ENCODE data around the gene LY9. TPM values are rescaled to one million over a fixed set of nuclear protein-coding genes. Genes with fewer than 3 reads are reported as not detected.
"Not testable (repeated sequence)": the region's sequence is repeated elsewhere in the genome, so short reads cannot be mapped to it uniquely, and the experiment has no call there.

The LY9 gene
- polyA plus RNA-seq, 3 donors = 0.08 to 0.13 (median 0.11) TPM

DNA sequence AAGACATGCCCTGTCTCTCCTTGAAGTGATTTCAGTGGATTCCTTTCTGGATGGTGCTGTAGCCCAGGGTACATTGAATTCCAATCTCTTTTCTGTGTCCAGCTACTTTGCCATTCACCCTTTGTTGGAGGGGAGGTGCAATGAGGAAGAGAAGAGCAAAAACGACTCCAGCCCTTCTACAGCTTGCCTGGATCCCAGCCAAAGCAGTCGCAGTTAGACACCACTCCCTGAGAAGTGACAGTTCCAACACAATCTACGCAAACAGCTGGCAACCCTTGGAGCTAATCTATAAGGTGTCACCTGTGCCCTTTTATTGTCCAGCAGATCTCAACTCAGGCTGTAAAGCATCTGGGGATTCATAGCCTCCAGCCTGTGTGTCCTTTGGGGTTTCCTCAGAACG, 62.1 kb downstream of the LY9 start:
- no peak for DNase-seq (ENCODE audit: extremely low read depth in 1 of 11, low read depth in 9 of 11, low spot score in 4 of 11)

DNA sequence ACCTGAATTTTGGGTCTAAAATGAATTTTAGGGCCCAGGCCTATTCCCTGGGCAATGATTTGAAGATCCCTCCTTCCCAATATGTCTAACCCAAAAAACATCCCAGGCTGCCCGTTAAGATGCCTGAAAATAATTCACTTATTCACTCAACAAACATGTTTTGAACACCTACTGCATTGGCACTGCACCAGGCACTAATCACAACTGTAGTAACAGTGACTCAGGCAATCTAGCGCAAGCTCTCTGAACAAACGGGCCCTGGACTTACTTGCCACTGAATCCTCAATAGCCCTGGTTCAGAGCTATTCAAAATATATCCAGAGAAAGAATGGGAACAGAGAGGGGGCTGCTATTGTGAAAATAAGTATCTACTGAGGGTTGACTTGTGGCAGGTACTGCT, 62.5 kb downstream of the LY9 start:
- DNase-seq (ENCODE audit: extremely low read depth in 1 of 11, low read depth in 9 of 11, low spot score in 4 of 11) = no peak

DNA sequence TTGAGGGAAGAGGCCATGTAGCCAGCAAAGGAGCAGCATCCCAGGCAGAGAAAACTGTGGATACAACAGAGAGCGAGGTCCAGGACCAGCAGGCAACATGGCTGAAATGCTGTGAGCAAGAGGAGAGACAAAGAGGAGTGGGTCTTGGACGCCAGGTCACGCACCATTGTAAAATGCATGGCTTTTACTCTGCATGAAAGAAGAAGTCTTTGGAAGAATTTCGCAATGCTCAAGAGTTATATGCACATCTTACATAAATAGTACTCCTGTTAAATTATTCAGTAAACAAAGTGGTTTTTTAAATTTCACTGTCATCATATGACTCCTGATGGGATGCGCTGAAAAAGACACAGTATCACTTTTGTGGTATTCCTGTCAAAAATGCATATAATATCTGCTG, 63.2 kb downstream of the LY9 start:
- DNase-seq (ENCODE audit: extremely low read depth in 1 of 11, low read depth in 9 of 11, low spot score in 4 of 11) = no peak

DNA sequence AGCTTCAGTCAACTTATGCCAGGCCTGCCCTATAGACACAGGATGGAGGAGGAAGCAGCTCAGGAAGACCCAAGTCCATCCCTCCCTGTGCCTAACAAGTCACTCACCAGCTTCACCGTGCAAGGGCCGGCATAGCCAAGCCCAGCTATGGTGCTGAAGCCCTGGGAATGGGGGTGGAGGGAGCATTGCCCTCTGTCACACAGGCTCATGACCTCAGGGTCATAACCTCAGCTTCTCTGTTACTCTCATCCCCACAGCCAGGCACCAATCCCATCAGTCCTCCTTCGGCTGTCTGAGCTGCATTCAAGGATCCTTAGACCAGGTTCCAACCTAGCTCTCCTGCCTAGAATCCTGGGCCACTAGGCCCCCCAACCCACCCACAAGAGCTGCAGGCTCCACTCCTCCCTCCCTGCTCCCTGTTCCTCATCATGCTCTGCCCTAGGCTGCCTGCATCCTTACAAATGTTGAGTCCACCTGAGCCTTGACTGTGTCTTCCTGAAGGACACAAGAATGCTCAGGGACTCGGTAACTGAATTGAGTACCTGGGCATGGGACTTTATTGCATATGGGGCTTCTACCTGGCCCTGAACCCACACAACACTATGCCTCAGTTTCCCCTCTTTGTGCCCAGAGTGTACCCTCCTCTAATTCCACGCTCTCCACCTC, 65.0 kb downstream of the LY9 start:
- DNase-seq (ENCODE audit: extremely low read depth in 1 of 11, low read depth in 9 of 11, low spot score in 4 of 11) = no peak

DNA sequence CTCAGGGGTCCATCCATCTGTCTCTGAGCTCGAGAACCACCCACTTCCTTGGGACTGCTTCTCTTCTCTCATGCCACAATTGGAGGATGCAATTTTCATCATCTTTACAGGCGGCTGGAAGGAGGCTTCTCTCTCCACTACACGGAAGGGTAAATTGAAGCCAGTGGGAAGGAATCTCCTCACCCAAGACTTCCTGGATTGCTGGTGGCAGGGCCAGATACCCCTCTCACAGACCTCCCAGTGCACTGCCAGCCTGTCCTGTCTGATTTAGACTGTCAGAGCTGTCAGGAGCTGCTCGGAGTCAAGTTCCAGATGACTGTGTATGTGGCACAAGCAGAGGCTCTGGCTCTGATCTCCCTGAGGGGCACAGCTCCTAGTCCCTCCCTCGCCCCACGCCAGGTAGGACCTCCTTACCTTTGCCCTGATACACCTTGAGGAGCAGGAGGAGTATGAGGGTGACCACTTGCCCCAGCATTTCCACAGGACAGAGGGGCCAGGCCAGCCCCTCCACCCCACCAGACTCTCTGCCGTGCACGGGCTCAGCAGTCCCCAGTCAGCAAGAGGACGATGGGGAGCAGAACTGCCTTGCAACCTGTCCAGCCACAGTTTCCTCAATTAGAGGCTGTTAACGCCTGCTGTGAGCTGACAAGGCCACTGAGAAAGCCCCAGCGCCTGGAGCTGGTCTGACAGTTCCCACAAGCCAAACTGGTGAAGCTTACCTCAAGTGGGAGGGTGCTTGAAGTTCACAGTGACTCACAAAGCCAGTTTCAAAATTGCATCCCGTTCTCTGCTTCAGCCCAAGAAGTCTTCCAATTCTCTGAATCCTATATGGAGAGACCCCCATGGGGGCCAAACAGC, 66.5 kb downstream of the LY9 start, which contains the start of gene CD244:
TSS of gene CD244 (minus strand) at position 685 of the 858 bp plus-strand sequence. CDS start at position 475, 210 bp downstream.
- DNase-seq (ENCODE audit: extremely low read depth in 1 of 11, low read depth in 9 of 11, low spot score in 4 of 11) = no peak

DNA sequence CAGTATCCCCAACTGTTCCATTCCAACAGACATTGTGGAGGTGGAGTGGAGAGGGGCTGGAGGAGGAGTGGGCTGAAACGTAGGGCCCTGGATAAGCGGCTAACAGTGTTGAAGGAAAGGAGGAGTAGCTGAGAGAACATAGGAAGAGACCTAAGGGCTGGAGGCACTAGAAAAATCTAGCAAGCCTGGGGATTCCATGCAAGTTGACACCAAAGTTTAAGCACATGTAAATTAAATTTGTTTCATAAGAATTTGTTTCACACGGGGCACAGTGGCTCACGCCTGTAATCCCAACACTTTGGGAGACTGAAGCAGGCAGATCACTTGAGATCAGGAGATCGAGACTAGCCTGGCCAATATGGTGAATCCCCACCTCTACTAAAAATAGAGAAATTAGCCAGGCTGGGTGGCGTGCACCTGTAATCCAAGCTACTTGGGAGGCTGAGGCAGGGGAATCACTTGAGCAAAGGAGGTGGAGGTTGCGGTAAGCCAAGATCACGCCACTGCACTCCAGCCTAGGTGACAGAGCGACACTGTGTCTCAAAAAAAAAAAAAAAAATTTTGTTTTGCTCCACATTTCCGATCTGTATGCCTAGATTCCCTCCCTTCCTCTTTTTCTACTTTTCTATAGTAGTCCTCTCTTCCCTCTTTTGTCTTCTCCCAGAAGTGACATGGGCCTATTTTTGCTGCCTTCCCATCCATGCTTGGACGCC, 67.2 kb downstream of the LY9 start:
- DNase-seq (ENCODE audit: extremely low read depth in 1 of 11, low read depth in 9 of 11, low spot score in 4 of 11) = no peak

DNA sequence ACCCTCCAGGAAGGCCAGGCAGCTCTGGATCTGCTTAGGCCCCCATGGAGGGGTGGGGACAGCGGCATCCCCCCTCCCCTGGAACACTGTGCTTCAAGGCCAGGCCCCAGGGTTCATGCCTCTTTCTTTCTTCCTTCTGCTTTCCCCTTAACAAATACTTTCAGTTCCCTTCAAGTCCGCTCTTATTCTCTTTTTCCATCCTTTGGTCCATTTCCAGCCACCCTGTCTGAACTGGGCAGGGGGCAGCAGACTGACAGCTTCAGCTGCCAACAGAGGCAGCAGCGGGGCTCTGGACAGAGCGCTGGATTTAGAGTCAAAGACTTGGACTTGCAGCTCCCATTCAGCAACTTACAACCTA, 67.8 kb downstream of the LY9 start:
- no peak for DNase-seq (ENCODE audit: extremely low read depth in 1 of 11, low read depth in 9 of 11, low spot score in 4 of 11)

DNA sequence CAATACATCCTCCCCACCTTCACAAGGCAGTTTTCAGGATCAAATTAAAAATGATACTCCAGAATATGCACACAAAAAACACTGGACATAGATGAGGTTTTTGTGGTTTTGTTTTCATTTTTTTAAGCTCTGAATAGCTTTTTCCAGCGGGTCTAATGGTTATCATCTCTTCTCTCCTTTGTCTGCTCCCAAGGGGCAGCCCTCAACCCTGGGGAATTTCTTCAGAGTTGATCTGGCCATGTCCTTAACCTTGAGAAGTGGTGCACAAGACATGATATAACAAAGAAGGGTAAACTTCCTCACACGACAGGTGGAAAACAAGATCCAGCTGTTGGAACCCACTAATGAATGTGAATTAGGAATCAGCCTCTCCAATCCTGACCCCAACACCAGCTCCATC, 68.2 kb downstream of the LY9 start:
- no peak for DNase-seq (ENCODE audit: extremely low read depth in 1 of 11, low read depth in 9 of 11, low spot score in 4 of 11)

DNA sequence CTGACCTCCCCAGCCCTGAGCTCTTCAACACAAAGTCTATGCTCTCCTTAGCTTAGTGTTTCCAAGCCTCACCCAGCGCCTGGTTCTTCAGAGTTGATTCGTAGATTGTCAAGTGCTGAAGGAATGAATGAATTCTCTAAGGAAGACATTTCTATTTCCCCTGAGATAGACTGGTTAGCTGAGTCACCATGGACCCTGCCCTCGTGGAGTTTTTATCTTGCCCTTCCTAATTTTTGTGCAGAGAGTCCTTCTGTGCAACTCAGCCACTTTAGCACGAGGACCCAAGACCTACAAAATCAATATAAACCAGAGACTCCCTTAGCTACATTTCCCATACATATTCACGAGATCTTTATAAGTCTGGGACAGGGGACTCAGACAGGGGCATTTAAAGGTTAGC, 69.4 kb downstream of the LY9 start:
- DNase-seq (ENCODE audit: extremely low read depth in 1 of 11, low read depth in 9 of 11, low spot score in 4 of 11) = no peak

DNA sequence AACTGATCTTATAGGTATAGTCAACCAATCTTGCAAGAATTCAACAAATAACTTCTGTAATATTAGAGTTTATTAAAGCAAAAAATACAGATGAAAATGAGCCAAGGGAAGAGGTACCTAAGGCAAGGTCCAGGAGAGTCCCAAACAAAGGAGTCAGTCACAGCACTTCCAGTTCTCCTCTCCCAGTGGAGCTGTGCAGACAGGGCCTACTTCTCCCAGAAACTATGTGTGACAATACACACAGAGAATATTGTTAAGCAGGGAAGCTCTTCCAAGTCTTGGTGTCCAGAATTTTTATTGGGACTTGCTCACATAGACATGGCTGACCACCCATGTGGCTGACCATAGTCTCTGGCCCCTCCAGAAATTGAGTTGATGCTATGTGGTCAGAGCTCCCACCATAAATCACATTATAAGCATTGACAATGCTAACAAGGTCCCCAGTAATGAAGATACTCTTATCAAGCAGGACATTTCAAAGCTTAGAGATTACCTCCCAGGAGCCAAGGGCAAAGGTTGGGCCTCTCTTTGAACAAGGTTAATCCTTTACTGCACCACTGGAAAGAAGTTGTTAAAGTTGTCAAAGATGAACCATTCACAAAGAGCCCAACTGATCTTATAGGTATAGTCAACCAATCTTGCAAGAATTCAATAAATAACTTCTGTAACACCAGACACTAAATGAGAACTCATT, 70.2 kb downstream of the LY9 start:
- DNase-seq (ENCODE audit: extremely low read depth in 1 of 11, low read depth in 9 of 11, low spot score in 4 of 11) = no peak

DNA sequence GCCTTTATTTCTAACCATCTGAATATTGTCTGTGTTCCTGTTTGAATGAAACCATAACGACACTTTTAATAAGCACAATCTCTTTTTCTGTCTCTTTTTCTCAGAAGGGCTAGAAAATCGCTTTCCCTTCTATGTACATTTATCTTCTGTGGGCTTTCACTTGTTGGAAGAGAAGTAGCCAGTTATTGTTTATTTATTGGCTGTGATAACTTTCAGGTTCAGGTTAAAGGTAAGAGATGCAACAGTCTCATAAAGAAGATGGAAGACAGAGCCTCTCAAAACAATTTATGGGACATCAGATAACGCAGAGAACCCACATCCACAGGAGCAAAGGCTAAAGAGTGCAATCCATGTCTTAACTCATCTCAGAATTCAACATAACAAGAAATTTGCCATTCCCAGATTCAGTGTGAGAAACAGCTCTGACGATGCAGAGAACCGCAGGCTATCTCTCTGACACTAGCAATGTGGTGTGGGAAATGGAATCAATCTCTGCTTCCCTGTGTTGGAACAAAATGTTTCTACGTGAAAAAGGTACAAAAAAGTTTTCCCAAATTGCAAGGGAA, 70.8 kb downstream of the LY9 start:
- DNase-seq (ENCODE audit: extremely low read depth in 1 of 11, low read depth in 9 of 11, low spot score in 4 of 11) = no peak

DNA sequence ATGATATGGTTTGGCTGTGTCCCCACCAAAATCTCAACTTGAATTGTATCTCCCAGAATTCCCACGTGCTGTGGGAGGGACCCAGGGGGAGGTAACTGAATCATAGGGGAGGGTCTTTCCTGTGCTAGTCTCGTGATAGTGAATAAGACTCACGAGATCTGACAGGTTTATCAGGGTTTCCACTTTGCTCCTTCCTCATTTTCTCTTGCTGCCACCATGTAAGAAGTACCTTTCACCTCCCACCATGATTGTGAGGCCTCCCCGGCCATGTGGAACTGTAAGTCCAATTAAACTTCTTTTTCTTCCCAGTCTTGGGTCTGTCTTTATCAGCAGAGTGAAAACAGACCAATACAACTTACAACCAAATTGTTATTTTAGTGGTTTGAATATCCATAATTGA, 71.7 kb downstream of the LY9 start:
- DNase-seq (ENCODE audit: extremely low read depth in 1 of 11, low read depth in 9 of 11, low spot score in 4 of 11) = not testable (repeated sequence)

DNA sequence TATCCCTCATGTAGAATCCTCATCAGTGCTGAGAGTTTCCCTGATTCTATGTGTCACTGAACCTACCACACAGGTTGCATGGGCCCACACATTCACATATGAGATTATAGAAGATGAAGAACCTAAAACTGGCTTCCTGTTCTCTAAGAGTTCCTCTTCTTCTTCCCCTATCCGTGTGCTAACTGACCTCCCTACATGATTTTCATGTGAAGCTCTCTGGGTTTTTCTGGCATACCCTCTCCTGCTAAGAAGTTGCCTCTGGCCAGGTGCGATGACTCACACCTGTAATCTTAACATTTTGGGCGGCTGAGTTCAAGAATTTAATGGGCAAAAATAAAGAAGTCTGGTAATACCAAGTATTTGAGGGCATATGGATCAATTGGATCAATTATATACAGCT, 72.2 kb downstream of the LY9 start:
- DNase-seq (ENCODE audit: extremely low read depth in 1 of 11, low read depth in 9 of 11, low spot score in 4 of 11) = no peak

DNA sequence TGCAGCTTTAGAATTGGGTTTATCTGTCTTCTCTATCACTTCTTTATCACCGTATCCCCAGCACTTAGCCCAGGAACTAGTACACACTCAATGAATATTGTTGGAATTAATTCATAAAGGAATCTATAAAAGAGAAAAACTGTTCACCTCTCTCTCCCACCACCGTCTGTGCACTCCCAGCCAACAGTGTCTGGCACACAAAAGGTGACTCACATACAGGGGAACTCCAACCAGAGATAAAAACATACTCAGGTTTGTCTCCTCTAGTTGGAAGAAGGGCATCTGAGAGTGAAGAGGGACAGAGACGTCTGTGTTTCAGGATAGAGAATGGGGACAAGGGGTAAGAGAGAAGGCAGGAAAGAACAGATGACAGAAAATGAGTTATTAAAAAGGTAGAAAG, 79.0 kb downstream of the LY9 start:
- DNase-seq (ENCODE audit: extremely low read depth in 1 of 11, low read depth in 9 of 11, low spot score in 4 of 11) = no peak

DNA sequence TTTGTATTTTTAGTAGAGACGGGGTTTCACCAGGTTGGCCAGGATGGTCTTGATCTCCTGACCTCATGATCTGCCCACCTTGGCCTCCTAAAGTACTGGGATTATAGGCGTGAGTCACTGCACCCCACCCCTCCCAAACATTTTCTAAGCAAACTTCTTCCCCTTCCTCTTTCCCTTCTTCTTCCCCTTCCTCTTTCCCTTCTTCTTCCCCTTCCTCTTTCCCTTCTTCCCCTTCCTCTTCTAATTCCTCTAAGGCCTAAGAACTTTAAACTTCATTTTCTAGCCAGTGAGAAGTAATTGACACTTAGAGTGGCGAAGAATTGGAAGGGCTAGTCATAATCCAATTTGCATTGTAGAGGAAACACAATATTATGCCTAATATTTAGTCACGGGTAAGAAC, 79.6 kb downstream of the LY9 start:
- not testable (repeated sequence) for DNase-seq (ENCODE audit: extremely low read depth in 1 of 11, low read depth in 9 of 11, low spot score in 4 of 11)

DNA sequence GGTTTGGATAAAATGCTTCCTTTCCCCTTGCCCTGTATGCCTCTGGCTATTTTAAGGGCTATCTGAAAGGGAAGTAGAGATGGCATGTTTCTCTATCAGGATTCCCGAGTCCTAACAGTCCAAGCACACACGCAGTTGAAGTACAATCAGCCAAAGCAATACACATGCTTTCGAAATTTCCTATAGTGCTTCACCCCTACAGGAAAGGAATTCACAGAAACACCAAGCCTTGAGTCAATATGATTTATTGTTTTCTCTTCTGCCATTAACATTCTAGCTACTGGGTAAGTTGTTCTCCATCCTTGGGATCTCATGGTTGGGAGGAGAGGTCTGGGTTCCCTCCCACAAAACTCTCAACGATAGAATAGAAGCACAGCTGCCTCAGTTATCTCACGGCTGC, 80.3 kb downstream of the LY9 start:
- DNase-seq (ENCODE audit: extremely low read depth in 1 of 11, low read depth in 9 of 11, low spot score in 4 of 11) = no peak

DNA sequence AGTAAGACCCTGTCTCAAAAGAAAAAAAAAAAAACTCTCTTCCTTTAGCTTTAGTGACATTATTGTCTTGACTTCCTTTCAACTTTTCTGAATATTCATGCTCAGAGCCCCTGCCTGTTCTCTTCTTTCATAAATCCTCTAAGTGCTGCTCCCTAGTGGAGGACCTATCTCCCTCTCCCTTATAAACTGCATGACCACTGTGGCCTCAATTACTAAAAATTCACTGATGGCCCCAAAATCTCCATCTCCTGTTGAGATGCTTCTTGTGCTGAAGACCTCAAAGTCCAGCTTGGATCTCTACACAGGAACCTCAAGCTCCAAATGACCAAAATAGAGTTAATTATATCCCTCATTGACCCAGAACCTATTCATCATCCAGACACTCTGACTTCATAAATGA, 81.2 kb downstream of the LY9 start:
- no peak for DNase-seq (ENCODE audit: extremely low read depth in 1 of 11, low read depth in 9 of 11, low spot score in 4 of 11)

Measured in renal cortex interstitium (tissue), 11 donors.